ENCODE data around the gene CELA1. TPM values are rescaled to one million over a fixed set of nuclear protein-coding genes. Genes with fewer than 3 reads are reported as not detected.

CELA1 gene
- total and polyA plus RNA-seq, 10 of the 15 experiments (the other 5 are each of a cell fraction or from before 2014, with no cell fraction given) = not detected

- peak; percentile 53 for TF ChIP-seq CUX1 (IDR thresholded peaks at IDR 0.05; ENCODE audit: insufficient replicate concordance, low read depth, low read length)
- TF ChIP-seq PKNOX1 (IDR thresholded peaks at IDR 0.05) = peak; percentile 83
- no peak for TF ChIP-seq POLR2AphosphoS2 (IDR thresholded peaks at IDR 0.05; ENCODE audit: low read depth, low read length)
- no peak for TF ChIP-seq ZSCAN29 (IDR thresholded peaks at IDR 0.05)
- TF ChIP-seq SMAD1 (IDR thresholded peaks at IDR 0.05; ENCODE audit: low read depth, partially characterized antibody) = no peak
- TF ChIP-seq ASH2L (IDR thresholded peaks at IDR 0.05; ENCODE audit: borderline replicate concordance, low read depth) = no peak
- TF ChIP-seq HDGF (IDR thresholded peaks at IDR 0.05) = no peak
- no peak for TF ChIP-seq FOS (IDR thresholded peaks at IDR 0.05; ENCODE audit: borderline replicate concordance, extremely low read depth, insufficient read length)
- no peak for TF ChIP-seq CHD1 (IDR thresholded peaks at IDR 0.05; ENCODE audit: low read depth, low read length)
- TF ChIP-seq HCFC1 (IDR thresholded peaks at IDR 0.05; ENCODE audit: low read length) = no peak
- TF ChIP-seq NR2C1 (IDR thresholded peaks at IDR 0.05) = peak; percentile 30
- peak; percentile 98 for TF ChIP-seq TCF7 (IDR thresholded peaks at IDR 0.05; ENCODE audit: borderline replicate concordance)
- no peak for TF ChIP-seq SREBF1 (IDR thresholded peaks at IDR 0.05; ENCODE audit: low read length)
- TF ChIP-seq ZNF687 (IDR thresholded peaks at IDR 0.05) = 0 out of 2 replicates have a peak, but pooled peaks have one; percentile 40
- TF ChIP-seq CREB1 (IDR thresholded peaks at IDR 0.05; ENCODE audit: low read depth) = peak; percentile 91
- TF ChIP-seq CHD4 (IDR thresholded peaks at IDR 0.05) = no peak
- no peak for TF ChIP-seq YBX1 (IDR thresholded peaks at IDR 0.05)
- TF ChIP-seq IRF4 (IDR thresholded peaks at IDR 0.05; ENCODE audit: low read depth, low read length) = peak; percentile 62
- TF ChIP-seq BMI1 (IDR thresholded peaks at IDR 0.05; ENCODE audit: borderline replicate concordance) = no peak
- TF ChIP-seq POLR2A (IDR thresholded peaks at IDR 0.05; ENCODE audit: low read depth, low read length) = peak; percentile 59
- peak; percentile 93 for TF ChIP-seq IKZF2 (IDR thresholded peaks at IDR 0.05)
These were observed 22.4 kb upstream of the CELA1 start (continued) for GRCh38 chr12:51368640-51369517.
